ENCODE measurements around the gene CCDC88C. TPM values are rescaled to one million over a fixed set of nuclear protein-coding genes. Genes with fewer than 3 reads are reported as not detected.
"Not testable (repeated sequence)": the region's sequence is repeated elsewhere in the genome, so short reads cannot be mapped to it uniquely, and the experiment has no call there.

CCDC88C gene
- total RNA-seq, 1 donor from 2014 or later = 78.5 TPM

DNA sequence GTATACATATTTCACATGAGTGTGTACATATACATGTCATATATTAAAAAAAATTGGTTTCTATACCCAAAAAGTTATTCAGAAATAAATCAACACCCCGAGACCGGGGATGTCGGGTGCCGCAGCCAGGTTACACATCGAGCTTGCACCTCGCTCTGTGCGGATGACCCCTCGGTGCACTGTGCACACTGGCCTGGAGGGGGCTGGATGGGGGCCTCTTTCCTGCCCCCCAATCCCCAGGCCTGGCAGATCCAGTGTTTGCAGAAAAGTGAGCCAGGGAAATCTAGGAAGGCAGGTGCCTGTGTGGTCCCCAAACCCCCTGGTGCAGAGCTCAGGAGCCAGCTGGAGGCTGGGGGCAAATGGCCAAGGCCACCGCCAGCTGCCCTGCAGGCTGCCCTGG, 146.0 kb downstream of the CCDC88C start:
- DNase-seq (ENCODE audit: low spot score) = no peak

GRCh38 chr14:91270619-91271018, 147.0 kb downstream of the CCDC88C start:
- no peak for DNase-seq (ENCODE audit: low spot score)

GRCh38 chr14:91270188-91270587, 147.4 kb downstream of the CCDC88C start:
- DNase-seq (ENCODE audit: low spot score) = no peak

DNA sequence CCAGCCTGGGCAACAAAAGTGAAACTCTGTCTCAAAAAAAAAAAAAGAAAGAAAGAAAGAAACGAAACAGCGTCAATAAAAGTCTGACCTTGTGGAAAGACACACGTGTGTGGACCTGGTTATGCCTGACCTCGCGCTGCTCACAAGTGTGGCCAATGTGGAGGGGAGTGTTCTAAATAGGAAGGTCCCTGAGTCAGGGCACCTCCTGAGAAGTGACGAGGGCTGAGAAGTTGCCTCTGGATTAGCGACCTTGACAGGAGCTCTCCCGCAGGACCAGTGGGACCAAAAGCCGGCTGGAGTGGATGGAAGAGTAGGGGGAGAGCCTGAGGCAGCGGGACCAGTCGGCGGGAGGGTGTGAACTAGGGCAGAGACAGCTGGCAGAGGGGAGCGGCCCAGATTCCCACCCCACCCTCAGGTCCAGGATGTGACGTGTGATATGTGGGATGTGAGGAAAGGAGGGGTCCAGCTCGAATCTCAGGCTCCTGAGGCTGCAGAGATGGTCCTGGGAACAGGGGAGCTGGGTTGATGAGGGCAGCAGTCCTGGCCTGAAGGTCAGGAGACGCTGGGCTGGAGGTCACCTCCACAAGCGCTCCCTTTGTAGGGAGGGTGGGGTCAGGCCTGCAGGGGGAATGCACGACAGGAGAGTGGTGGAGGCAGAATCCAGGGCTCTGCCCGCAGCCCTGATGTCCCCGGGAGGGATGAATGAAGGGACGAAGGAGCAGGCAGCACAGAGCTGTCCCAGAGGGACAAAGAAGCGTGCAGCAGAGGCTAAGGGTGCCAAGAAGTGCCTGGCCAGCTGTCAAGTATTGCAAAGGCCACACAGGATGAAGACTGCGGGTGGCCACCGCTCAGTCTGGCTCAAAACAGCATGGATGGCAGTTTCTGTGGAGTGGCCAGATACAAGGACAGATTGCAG, 148.3 kb downstream of the CCDC88C start:
- no peak for DNase-seq (ENCODE audit: low spot score)

DNA sequence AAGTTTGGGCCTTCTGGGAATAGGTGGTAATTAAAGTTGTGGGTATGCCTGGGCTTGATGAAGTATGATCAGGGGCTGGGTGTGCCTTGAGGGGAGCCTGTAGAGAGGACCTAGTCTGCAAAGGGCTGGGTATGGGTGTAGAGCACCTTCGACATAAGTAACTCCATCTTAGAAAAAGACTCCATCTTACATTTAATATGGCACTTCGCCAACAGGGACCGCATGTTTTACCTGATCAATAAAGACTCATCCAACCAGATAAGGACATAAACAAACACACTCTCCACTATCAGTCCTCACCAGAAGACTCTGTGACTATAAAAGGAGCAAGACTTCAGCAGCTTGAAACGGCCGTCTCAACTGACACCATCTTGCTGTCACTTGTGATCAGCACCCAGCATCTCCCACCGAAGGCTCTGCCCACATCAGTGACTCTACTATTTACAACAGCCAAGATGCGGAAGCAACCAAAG, 149.6 kb downstream of the CCDC88C start:
- DNase-seq (ENCODE audit: low spot score) = no peak

GRCh38 chr14:91266276-91266675, 151.3 kb downstream of the CCDC88C start:
- DNase-seq (ENCODE audit: low spot score) = not testable (repeated sequence)

- DNase-seq (ENCODE audit: low spot score) = no peak
Measured at GRCh38 chr14:91265404-91265803, 152.2 kb downstream of the CCDC88C start.

GRCh38 chr14:91264151-91265150, 153.2 kb downstream of the CCDC88C start:
- no peak for DNase-seq (ENCODE audit: low spot score)

GRCh38 chr14:91263329-91263728, 154.3 kb downstream of the CCDC88C start:
- DNase-seq (ENCODE audit: low spot score) = no peak

DNA sequence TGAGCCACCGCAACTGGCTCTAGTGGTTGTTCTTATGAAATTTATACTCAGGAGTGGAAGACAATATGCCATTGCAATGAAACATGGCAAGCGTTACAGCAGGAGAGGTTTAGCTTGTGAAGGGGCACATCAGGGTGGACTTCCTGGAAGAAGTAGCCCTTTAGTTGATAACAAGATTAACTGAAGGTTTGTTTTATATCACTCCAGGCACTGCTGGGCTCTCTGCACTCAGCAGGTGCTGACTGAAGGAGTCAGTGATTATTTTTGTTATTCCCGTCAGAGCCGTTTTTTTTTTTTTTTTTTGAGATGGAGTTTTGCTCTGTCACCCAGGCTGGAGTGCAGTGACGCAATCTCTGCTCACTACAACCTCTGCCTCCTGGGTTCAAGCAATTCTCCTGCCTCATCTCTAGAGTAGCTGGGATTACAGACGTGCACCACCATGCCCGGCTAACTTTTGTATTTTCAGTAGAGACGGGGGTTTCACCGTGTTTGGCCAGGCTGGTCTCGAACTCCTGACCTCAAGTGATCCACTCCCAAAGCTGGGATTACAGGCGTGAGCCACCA, 155.6 kb downstream of the CCDC88C start:
- DNase-seq (ENCODE audit: low spot score) = no peak

- no peak for DNase-seq (ENCODE audit: low spot score)
Measured at GRCh38 chr14:91261115-91261514, 156.5 kb downstream of the CCDC88C start.

- DNase-seq (ENCODE audit: low spot score) = no peak
Measured at GRCh38 chr14:91258876-91259275, 158.7 kb downstream of the CCDC88C start.

GRCh38 chr14:91258011-91258618, 159.5 kb downstream of the CCDC88C start:
- DNase-seq (ENCODE audit: low spot score) = no peak

GRCh38 chr14:91257328-91258010, 160.2 kb downstream of the CCDC88C start:
- DNase-seq (ENCODE audit: low spot score) = no peak

DNA sequence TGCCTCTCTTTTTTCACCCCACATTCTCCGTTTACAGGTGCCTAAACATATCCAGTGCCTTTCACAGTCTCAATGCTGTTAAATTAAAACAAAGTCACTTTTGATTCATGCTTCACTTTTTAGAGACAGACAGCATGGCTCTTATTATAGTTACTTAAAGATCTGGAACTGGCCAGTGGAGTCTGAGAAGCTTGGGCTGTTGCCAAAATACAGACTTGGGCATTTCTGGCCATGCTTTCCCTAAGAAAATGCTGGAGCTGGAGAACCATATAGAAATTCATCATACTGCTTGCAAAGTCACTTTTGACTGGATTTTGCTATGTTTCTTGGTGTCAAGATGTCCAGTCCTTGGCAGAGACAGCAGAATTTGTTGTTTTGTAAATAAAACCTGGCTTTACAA, 161.0 kb downstream of the CCDC88C start:
- no peak for DNase-seq (ENCODE audit: low spot score)

- DNase-seq (ENCODE audit: low spot score) = no peak
Measured at GRCh38 chr14:91255026-91255695, 162.5 kb downstream of the CCDC88C start.

DNA sequence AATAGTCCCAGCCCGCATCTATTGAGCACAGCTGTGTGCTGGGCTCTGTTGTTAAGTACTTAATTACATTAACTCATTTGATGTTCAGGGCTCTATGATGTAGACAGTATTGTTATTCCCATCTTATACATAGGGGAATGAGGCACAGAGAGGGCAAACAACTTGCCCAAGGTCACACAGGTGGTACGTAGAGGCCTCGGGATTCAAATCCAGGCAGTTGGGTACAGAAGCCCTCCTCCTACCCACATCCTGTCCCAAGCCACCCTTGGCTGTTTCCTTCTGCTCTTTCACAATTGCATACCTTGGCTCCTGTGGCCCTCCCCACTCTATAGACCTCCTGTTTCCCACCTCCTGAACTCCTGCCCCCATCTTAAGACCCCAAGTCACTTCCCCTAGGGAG, 163.2 kb downstream of the CCDC88C start:
- DNase-seq (ENCODE audit: low spot score) = no peak

DNA sequence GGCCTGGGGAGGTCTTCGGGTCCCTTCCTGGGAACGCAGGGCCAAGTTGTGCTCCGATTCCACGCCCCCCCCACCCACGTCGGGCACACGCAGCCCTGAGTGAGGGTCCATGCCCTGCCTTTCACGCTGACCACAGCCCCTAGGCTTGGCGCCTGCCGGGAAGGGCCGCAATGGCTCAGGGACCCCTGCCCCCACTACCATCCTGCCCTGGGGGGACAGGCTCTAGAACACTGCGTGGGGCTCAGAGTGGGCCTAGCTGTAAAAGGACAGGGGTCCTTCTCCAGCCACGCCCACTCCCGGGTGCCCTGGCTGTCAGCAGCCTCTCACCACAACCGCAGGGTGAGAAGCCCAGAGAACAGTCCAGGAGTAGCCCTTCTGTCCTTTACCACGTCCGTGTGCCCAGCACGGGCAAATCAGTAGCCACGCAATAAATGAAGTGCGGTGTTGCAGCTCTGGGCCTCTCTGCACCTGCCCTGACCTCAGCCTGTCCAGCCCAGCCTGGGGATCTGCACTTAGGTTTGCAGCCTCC, 163.8 kb downstream of the CCDC88C start:
- no peak for DNase-seq (ENCODE audit: low spot score)

GRCh38 chr14:91252871-91253794, 164.5 kb downstream of the CCDC88C start:
- DNase-seq (ENCODE audit: low spot score) = no peak
